Heart right ventricle (tissue), 16 donors: ENCODE data around the gene CCDC7. TPM values are rescaled to one million over a fixed set of nuclear protein-coding genes. Genes with fewer than 3 reads are reported as not detected.
"Not testable (repeated sequence)": the region's sequence is repeated elsewhere in the genome, so short reads cannot be mapped to it uniquely, and the experiment has no call there.

ENCODE experiments used
- ATAC-seq, 8 donors: fragments of 200-7000 bp; cut with Tn5 transposase; one replicate each; pipeline ENCODE4 v1.9.1; 2020; ENCODE audit warnings: mild to moderate bottlenecking in 8 of 8, moderate library complexity in 8 of 8, moderate number of reproducible peaks in 1 of 8
- DNase-seq, 2 donors: peaks; one replicate each; pipeline ENCODE4 v3.0.0-alpha.2; 2020
- H3K27ac ChIP-seq, 10 donors: fragments of 200-600 bp; sonication (generic) in 2 of 10; one replicate each; pipeline versions ENCODE4 v1.5.0 to v1.8.0; 2020 to 2022; ENCODE audit warnings: mild to moderate bottlenecking in 3 of 10
- H3K27me3 ChIP-seq, 7 donors: fragments of 200-600 bp; one replicate each; pipeline ENCODE4 v1.8.0; 2021 to 2022; ENCODE audit warnings: mild to moderate bottlenecking in 2 of 7
- H3K36me3 ChIP-seq, 9 donors: fragments of 200-600 bp; sonication (generic) in 1 of 9; one replicate each; pipeline versions ENCODE4 v1.5.0 to v1.8.0; 2020 to 2022; ENCODE audit warnings: mild to moderate bottlenecking in 2 of 9
- H3K4me1 ChIP-seq, 9 donors: fragments of 200-600 bp; sonication (generic) in 1 of 9; one replicate each; pipeline versions ENCODE4 v1.5.0 to v1.8.0; 2020 to 2022; ENCODE audit warnings: mild to moderate bottlenecking in 4 of 9
- H3K4me3 ChIP-seq, 10 donors: fragments of 200-600 bp; sonication (generic) in 2 of 10; one replicate each; pipeline versions ENCODE4 v1.5.0 to v1.8.0; 2020 to 2022; ENCODE audit warnings: mild to moderate bottlenecking in 7 of 10, moderate library complexity in 2 of 10
- H3K9me3 ChIP-seq, 11 donors: fragments of 200-600 bp in 10 of 11; sonication (generic) in 2 of 11; one replicate each; pipeline versions ENCODE4 v1.5.0 to v1.8.0; 2013 to 2022; ENCODE audit warnings: mild to moderate bottlenecking in 2 of 11, control low read depth in 1 of 11, moderate library complexity in 1 of 11
- CTCF ChIP-seq, 9 donors: fragments of 200-600 bp; sonication (generic) in 2 of 9; IDR thresholded peaks; one replicate each; pipeline versions ENCODE4 v1.5.0 to v1.8.0; 2021 to 2022; ENCODE audit warnings: antibody characterized with exemption in 9 of 9, mild to moderate bottlenecking in 5 of 9, moderate library complexity in 1 of 9
- WGBS, 2 donors: extraction: QIAGEN DNeasy Blood & Tissue Kit; methylation state at CpG; one replicate each; pipeline ENCODE4 v1.1.7; 2013; ENCODE audit warnings: inconsistent platforms in 1 of 2; 5-methylcytosine and 5-hydroxymethylcytosine counted together
- intact Hi-C, 10 donors: fragments of 100-400 bp; cut with DNase I; formaldehyde crosslinking; loops; one replicate each; pipeline versions ENCODE4 v1.11.1 to v1.14.2; 2022
- polyA plus RNA-seq, 2 donors: library from polyadenylated mRNA; stranded (reverse); fragments of 200-250 nt; gene quantifications; one replicate each; pipeline ENCODE4 v1.2.3, GENCODE V29; 2013
- total RNA-seq, 10 donors: library from RNA; stranded (reverse); fragmentation: NEBNext Ultra II Directional in 3 of 10; extraction: Animal tissue kit (Norgen Biotek cat#: 25700) in 3 of 10; gene quantifications; one replicate each; pipeline versions ENCODE4 v1.2.1 to v1.2.4, GENCODE V29; 2021 to 2023
- donor health status: Arrhythmogenic right ventricular cardiomyopathy.
- donor health status: ischemic (EF 13 %, LVEDD 7.1; RV severe dilation, severe dysfunction).
- donor health status: healthy with polysubstance abuse.
- donor health status: DM: no; HTN: yes; CAD: no.
- donor health status: DM: no; HTN: no; CAD: no.
- donor health status: ischemic (EF 25% LVEDD 6.9; RV normal size, moderate dysfunction).
- donor health status: ischemic (EF 25% LVEDD 5.7; RV mildly dilated, moderate dysfunction).
- donor health status: healthy.
- donor health status: DM: yes; HTN: yes; CAD: no.
- donor health status: Ischemic cardiomyopathy.
- donor health status: ischemic (EF 35%, LVEDD 5.7; RV mildly dilated, moderate dysfunction).
- donor health status: nonischemic (EF 11% LVEDD 7.7; RV severe dilation, severe dysfunction).
- donor health status: DM: yes; HTN: yes; CAD: no.
- donor health status: PGD.
- donor health status: ischemic (EF 29% LVEDD 5.4; RV normal size, mild dysfunction).
- donor health status: nonischemic (EF 23%, LVEDD 6.1; RV moderate dilation, normal function).

The CCDC7 gene
- total and polyA plus RNA-seq, 12 donors: 0.96 to 34.1 (median 20.4) TPM

GRCh38 chr10:32489158-32489557, 43.2 kb downstream of the CCDC7 start:
- ATAC-seq (no peak), DNase-seq (no peak)
- no peak for TF ChIP-seq CTCF (IDR thresholded peaks at IDR 0.05)
- Histone ChIP-seq H3K27ac (no peak overlapping the region), H3K36me3 (peaks cover 0 to 24% (median 12%) of the 10 kb centered on the region in 9 donors), H3K9me3 (peaks cover 0 to 27% (median 0%) of the 10 kb centered on the region in 11 donors), H3K27me3 (no peaks in the 10 kb centered on the region), H3K4me3 (no peak overlapping the region), H3K4me1 (no peaks in the 10 kb centered on the region)
- 96 to 98% methylated on average over 1 of the region's 1 CpG for WGBS, 2 donors
- intact Hi-C loops: no loop called here

- TF ChIP-seq CTCF (IDR thresholded peaks at IDR 0.05): no peak
- no peak for ATAC-seq
Measured at GRCh38 chr10:32489901-32490300, 44.0 kb downstream of the CCDC7 start.

GRCh38 chr10:32494562-32494961, 48.6 kb downstream of the CCDC7 start:
- H3K9me3 ChIP-seq: peaks cover 0 to 19% (median 0%) of the 10 kb centered on the region in 11 donors
- H3K4me3 ChIP-seq, ATAC-seq, H3K36me3 ChIP-seq, intact Hi-C loops, DNase-seq, H3K27me3 ChIP-seq, H3K27ac ChIP-seq, H3K4me1 ChIP-seq: not testable (repeated sequence)
- 50 to 100% methylated on average over 2 of the region's 2 CpGs for WGBS, 2 donors

More at GRCh38 chr10:32489901-32490300, 44.0 kb downstream of the CCDC7 start:
- Histone ChIP-seq H3K9me3 (peaks cover 0 to 26% (median 0%) of the 10 kb centered on the region in 11 donors), H3K27ac (no peak overlapping the region), H3K36me3 (peaks cover 0 to 24% (median 12%) of the 10 kb centered on the region in 9 donors), H3K27me3 (no peaks in the 10 kb centered on the region), H3K4me3 (no peak overlapping the region), H3K4me1 (no peaks in the 10 kb centered on the region)
- no peak for DNase-seq
- intact Hi-C loops: no loop called here

GRCh38 chr10:32500136-32500535, 54.2 kb downstream of the CCDC7 start:
- H3K27me3 ChIP-seq, DNase-seq, H3K27ac ChIP-seq, H3K4me3 ChIP-seq, H3K4me1 ChIP-seq, intact Hi-C loops, ATAC-seq: not testable (repeated sequence)
- 96% methylated on average over 31 of the region's 31 CpGs for WGBS, 2 donors
- Histone ChIP-seq H3K36me3 (peaks cover 0 to 16% (median 0%) of the 10 kb centered on the region in 9 donors), H3K9me3 (peaks cover 0 to 12% (median 0%) of the 10 kb centered on the region in 11 donors)

- ATAC-seq: no peak
- intact Hi-C loops: no loop called here
Measured at GRCh38 chr10:32501906-32502305, 56.0 kb downstream of the CCDC7 start.

GRCh38 chr10:32505762-32506420, 60.0 kb downstream of the CCDC7 start:
- H3K9me3 ChIP-seq: peaks cover 0 to 12% (median 0%) of the 10 kb centered on the region in 11 donors
- H3K27ac ChIP-seq, H3K27me3 ChIP-seq, H3K4me3 ChIP-seq, intact Hi-C loops, DNase-seq, ATAC-seq, H3K4me1 ChIP-seq: not testable (repeated sequence)
- peaks cover 0 to 26% (median 4%) of the 10 kb centered on the region in 9 donors for H3K36me3 ChIP-seq
- WGBS, 2 donors: 93 to 96% methylated on average over 39 of the region's 39 CpGs

More at GRCh38 chr10:32501906-32502305, 56.0 kb downstream of the CCDC7 start:
- Histone ChIP-seq H3K9me3 (no peaks in the 10 kb centered on the region), H3K4me3 (no peak overlapping the region), H3K36me3 (peaks cover 0 to 17% (median 2%) of the 10 kb centered on the region in 9 donors), H3K27ac (no peak overlapping the region), H3K27me3 (no peaks in the 10 kb centered on the region), H3K4me1 (no peaks in the 10 kb centered on the region)
- no peak for TF ChIP-seq CTCF (IDR thresholded peaks at IDR 0.05)
- DNase-seq: no peak
- 79 to 96% methylated on average over 7 of the region's 7 CpGs for WGBS, 2 donors
